Ishikawa (cell line): ENCODE data around the gene CHAF1A.

Source experiments
- CEBPB ChIP-seq: IDR thresholded peaks from 2 replicates; pipeline ENCODE4 v1.6.1; 2012
- CREB1 ChIP-seq: IDR thresholded peaks from 2 replicates; pipeline ENCODE4 v1.6.1; 2012; ENCODE audit warnings: low read depth
- EGR1 ChIP-seq: IDR thresholded peaks from 2 replicates; pipeline ENCODE4 v1.6.1; 2012
- EP300 ChIP-seq: IDR thresholded peaks from 2 replicates; pipeline ENCODE4 v1.6.1; 2012; ENCODE audit warnings: borderline replicate concordance
- FOXM1 ChIP-seq: IDR thresholded peaks from 2 replicates; pipeline ENCODE4 v1.6.1; 2012; ENCODE audit warnings: low read depth, borderline replicate concordance
- NFIC ChIP-seq: IDR thresholded peaks from 2 replicates; pipeline ENCODE4 v1.6.1; 2012
- RAD21 ChIP-seq: IDR thresholded peaks from 2 replicates; pipeline ENCODE4 v1.6.1; 2012; ENCODE audit warnings: low read depth
- TAF1 ChIP-seq: IDR thresholded peaks from 2 replicates; pipeline ENCODE4 v1.6.1; 2012; ENCODE audit warnings: low read depth, mild to moderate bottlenecking
- TCF12 ChIP-seq: IDR thresholded peaks from 2 replicates; pipeline ENCODE4 v1.6.1; 2012; ENCODE audit warnings: low read depth
- TEAD4 ChIP-seq: IDR thresholded peaks from 2 replicates; pipeline ENCODE4 v1.6.1; 2012
- YY1 ChIP-seq: IDR thresholded peaks from 2 replicates; pipeline ENCODE4 v1.6.1; 2012; ENCODE audit warnings: low read depth
- ZBTB7A ChIP-seq: IDR thresholded peaks from 2 replicates; pipeline ENCODE4 v1.6.1; 2012; ENCODE audit warnings: low read depth
- TF ChIP-seq, protein P1 (sequence below): IDR thresholded peaks from 2 replicates; pipeline ENCODE4 v1.6.1; 2012
- TF ChIP-seq, protein P2 (sequence below): IDR thresholded peaks from 2 replicates; pipeline ENCODE4 v1.6.1; 2012
- TF ChIP-seq, protein P3 (sequence below): IDR thresholded peaks from 2 replicates; pipeline ENCODE4 v1.6.1; 2012; ENCODE audit warnings: low read depth, mild to moderate bottlenecking

CHAF1A gene

DNA sequence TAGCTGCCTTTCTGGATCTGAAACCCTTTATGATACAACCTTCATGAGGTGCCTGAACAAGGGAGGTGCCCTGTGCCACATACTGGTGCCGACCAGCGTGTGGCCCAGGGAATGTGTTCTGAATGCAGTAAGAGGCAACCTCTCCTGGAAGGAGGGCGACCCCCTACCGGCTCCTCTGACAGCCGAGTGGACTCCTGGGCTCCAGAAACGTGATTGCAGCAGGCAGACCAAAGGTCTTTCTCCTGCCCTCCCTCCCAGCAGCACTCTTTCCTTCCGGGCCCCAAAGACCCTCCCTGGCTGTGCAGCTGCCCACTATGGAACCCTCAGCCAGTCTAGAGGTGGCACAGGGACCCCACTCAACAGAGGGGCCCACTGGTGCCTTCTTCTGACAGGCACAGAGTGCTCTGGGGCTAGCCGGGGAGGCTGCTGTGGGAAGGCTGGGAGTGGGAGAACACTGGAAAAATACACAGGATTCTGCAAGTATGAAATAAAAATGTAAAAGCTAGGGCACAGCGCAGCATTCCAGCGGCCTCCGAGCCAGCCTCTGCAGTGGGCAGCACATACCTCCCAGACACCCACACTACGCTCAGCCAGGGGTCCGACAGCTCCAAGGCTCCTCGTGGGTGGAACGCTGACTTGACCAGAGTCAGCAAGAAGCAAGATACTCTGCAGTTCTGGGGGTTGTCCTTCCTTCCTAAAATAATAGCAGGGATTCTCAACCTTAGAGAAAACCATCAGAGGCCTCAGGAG is 17.0 kb upstream of the CHAF1A start:
- TF ChIP-seq, protein P1, sequence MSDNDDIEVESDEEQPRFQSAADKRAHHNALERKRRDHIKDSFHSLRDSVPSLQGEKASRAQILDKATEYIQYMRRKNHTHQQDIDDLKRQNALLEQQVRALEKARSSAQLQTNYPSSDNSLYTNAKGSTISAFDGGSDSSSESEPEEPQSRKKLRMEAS = no peak
- TF ChIP-seq, protein P2, sequence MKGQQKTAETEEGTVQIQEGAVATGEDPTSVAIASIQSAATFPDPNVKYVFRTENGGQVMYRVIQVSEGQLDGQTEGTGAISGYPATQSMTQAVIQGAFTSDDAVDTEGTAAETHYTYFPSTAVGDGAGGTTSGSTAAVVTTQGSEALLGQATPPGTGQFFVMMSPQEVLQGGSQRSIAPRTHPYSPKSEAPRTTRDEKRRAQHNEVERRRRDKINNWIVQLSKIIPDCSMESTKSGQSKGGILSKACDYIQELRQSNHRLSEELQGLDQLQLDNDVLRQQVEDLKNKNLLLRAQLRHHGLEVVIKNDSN = no peak
- TF ChIP-seq, protein P3, sequence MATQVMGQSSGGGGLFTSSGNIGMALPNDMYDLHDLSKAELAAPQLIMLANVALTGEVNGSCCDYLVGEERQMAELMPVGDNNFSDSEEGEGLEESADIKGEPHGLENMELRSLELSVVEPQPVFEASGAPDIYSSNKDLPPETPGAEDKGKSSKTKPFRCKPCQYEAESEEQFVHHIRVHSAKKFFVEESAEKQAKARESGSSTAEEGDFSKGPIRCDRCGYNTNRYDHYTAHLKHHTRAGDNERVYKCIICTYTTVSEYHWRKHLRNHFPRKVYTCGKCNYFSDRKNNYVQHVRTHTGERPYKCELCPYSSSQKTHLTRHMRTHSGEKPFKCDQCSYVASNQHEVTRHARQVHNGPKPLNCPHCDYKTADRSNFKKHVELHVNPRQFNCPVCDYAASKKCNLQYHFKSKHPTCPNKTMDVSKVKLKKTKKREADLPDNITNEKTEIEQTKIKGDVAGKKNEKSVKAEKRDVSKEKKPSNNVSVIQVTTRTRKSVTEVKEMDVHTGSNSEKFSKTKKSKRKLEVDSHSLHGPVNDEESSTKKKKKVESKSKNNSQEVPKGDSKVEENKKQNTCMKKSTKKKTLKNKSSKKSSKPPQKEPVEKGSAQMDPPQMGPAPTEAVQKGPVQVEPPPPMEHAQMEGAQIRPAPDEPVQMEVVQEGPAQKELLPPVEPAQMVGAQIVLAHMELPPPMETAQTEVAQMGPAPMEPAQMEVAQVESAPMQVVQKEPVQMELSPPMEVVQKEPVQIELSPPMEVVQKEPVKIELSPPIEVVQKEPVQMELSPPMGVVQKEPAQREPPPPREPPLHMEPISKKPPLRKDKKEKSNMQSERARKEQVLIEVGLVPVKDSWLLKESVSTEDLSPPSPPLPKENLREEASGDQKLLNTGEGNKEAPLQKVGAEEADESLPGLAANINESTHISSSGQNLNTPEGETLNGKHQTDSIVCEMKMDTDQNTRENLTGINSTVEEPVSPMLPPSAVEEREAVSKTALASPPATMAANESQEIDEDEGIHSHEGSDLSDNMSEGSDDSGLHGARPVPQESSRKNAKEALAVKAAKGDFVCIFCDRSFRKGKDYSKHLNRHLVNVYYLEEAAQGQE = no peak
- no peak for TF ChIP-seq EP300

DNA sequence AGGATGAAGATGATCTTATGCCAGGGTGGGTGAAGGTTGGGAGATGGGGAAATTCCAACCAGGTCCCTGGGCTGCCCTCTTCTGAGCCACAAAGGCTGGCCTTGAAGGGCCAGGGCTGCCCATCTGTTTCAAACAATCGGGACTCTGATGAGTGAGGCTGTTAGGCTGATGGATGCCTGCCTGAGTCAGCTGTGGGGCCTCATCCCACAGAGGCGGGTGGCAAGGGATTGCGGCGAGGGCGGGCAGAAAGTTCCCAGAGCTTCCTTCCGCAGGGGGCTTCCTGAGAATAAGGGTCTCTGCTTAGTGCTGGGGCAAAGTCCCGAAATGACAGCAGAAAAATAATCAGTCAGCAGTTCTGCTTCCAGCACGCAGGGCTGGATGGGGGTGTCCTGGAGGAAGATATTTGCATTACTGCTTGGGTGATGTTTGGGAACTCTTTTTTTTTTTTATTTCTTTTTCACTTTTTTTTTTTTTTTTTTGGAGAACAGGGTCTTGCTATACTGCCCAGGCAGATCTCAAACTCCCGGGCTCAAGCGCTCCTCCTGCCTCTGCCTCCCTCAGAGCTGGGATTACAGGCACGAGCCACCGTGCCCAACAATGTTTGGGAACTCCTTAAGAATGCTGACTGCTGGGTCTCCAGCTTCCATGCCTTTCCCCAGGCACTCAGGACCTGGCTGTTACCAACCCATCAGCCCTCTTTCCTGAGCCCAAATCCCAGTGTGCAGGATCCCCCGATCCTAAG is 16.2 kb upstream of the CHAF1A start:
- no peak for TF ChIP-seq NFIC
- TF ChIP-seq TCF12 = no peak
- TF ChIP-seq, protein P1 = no peak
- TF ChIP-seq, protein P2 = no peak
- TF ChIP-seq CREB1 = no peak
- TF ChIP-seq FOXM1 = no peak
- TF ChIP-seq TEAD4 = no peak
- no peak for TF ChIP-seq YY1
- TF ChIP-seq EP300 = no peak

DNA sequence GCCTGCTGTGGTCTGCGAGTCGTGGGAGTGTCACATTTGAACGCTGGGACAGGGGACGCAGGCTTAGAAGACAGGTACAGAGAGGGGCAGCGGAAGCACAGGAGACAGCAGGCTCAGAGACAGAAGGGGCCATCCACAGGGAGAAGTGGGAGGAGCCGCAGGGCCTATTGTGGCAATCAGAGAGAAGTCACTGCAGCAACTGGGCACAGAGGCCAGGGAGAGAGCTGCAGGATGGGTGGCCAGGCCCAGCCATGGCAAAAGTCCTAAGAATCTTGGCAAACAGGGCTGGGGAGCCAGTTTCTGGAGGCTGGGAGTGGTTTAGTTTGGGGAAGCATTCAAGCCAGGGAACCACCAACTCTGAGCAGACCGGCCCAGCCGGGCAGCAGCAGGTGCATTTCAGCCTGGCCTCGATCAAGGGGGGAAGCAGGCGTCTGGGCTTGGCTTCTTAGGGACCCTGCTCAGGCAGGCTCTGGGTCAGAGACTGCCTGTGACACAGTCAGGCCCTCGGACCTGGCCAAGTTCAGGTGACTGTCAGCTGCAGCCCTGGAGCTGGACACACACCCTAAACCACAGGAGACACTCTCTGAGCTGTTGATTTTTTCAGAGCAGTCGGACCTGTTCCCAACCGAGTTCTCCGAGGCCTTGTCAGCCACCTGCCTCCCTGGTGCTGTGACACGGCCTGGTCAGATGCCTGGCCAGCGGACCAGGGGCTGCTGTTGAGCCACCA is 13.9 kb upstream of the CHAF1A start:
- TF ChIP-seq TAF1 = no peak
- no peak for TF ChIP-seq EP300

DNA sequence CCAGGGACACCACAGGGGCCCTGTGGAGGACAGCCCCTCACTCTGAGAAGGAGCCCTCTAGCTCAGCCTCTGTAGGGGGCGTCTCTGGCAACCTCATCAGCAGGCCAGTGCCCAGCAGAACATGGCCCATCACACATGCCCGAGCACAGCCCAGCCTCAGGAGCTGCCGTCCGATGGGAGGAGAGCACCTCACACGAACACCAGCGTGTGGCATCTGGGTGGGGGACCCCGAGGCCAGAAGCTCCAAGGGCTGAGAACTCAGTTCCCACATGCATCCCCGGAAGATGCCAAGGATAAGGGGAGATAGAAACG is 13.4 kb upstream of the CHAF1A start:
- TF ChIP-seq ZBTB7A = no peak
- TF ChIP-seq EGR1 = no peak
- no peak for TF ChIP-seq TAF1
- no peak for TF ChIP-seq RAD21
- TF ChIP-seq TCF12 = no peak
- TF ChIP-seq, protein P3 = no peak
- no peak for TF ChIP-seq NFIC
- no peak for TF ChIP-seq CEBPB
- TF ChIP-seq, protein P1 = no peak
- TF ChIP-seq YY1 = no peak
- no peak for TF ChIP-seq CREB1
- TF ChIP-seq, protein P2 = no peak
- no peak for TF ChIP-seq TEAD4
- TF ChIP-seq FOXM1 = no peak
- TF ChIP-seq EP300 = no peak

DNA sequence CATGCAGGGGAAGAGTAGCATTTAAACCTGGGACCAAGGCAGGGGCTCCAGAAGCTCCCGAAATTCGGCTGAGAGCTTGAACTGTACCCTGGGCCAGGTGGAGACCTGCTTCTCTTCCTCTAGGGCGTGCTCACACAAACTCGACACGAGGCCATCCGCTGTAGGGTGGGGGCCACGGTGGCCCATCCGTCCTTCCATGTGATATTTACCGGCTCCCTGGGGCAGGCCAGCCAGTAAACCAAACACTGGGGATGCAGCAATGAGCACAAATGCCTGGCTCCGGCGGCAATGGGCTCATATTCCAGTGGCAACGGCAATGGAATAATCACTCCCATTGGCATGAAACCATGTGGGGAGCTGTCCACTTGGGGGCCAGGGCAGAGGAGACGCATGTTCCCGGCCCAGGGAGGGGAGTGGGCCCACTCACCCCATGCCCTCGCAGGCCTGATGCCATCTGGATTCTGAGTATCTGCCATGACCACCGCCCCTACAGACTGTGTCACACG is 12.9 kb upstream of the CHAF1A start:
- TF ChIP-seq, protein P3 = no peak
- no peak for TF ChIP-seq NFIC
- no peak for TF ChIP-seq EP300
- TF ChIP-seq, protein P1 = no peak
- TF ChIP-seq CREB1 = no peak
- no peak for TF ChIP-seq TCF12
- TF ChIP-seq TEAD4 = no peak
- no peak for TF ChIP-seq ZBTB7A
- no peak for TF ChIP-seq YY1
- no peak for TF ChIP-seq TAF1
- TF ChIP-seq, protein P2 = no peak
- TF ChIP-seq RAD21 = no peak
